NCI-H1092 treated with DMSO at 0.1 percent for 48 hours (cell line): ENCODE results near the gene MVK.
A peak's percentile ranks its signal among the peaks of the same experiment; 100 is the strongest.

Source experiments
- DNase-seq: peaks from one replicate; lab custom pipeline; 2025; lab: John Stamatoyannopoulos, UW

MVK gene

GRCh38 chr12:109566424-109566823, 7.2 kb upstream of the MVK start:
- DNase-seq, result no peak

- no peak for DNase-seq
Measured at GRCh38 chr12:109567296-109567695, 6.3 kb upstream of the MVK start.

- DNase-seq, result no peak
Measured at GRCh38 chr12:109567967-109568366, 5.6 kb upstream of the MVK start.

- DNase-seq, result no peak
Measured at GRCh38 chr12:109568486-109568885, 5.1 kb upstream of the MVK start.

- no peak for DNase-seq
Measured at GRCh38 chr12:109571773-109572505, 1.7 kb upstream of the MVK start.

- no peak for DNase-seq
Measured at GRCh38 chr12:109572506-109572845, 1.1 kb upstream of the MVK start.

- DNase-seq, result peak; percentile 33
Measured at GRCh38 chr12:109573914-109574244, 285 bp downstream of the MVK start.

GRCh38 chr12:109575683-109576082, 2.1 kb downstream of the MVK start:
- no peak for DNase-seq

GRCh38 chr12:109577311-109577710, 3.7 kb downstream of the MVK start:
- DNase-seq, result no peak

- DNase-seq, result no peak
Measured at GRCh38 chr12:109578330-109578927, 4.8 kb downstream of the MVK start.

- no peak for DNase-seq
Measured at GRCh38 chr12:109579639-109580038, 6.0 kb downstream of the MVK start.

- no peak for DNase-seq
Measured at GRCh38 chr12:109580272-109580671, 6.7 kb downstream of the MVK start.

GRCh38 chr12:109580684-109581333, 7.2 kb downstream of the MVK start:
- no peak for DNase-seq

- no peak for DNase-seq
Measured at GRCh38 chr12:109581334-109581691, 7.7 kb downstream of the MVK start.

- DNase-seq, result no peak
Measured at GRCh38 chr12:109581856-109582255, 8.3 kb downstream of the MVK start.

GRCh38 chr12:109582636-109583035, 9.0 kb downstream of the MVK start:
- no peak for DNase-seq

GRCh38 chr12:109583733-109584132, 10.1 kb downstream of the MVK start:
- no peak for DNase-seq

- peak; percentile 34 for DNase-seq
Measured at GRCh38 chr12:109586385-109587296, 13.0 kb downstream of the MVK start.

- no peak for DNase-seq
Measured at GRCh38 chr12:109587921-109588320, 14.3 kb downstream of the MVK start.

- no peak for DNase-seq
Measured at GRCh38 chr12:109588461-109589239, 15.1 kb downstream of the MVK start.

- DNase-seq, result no peak
Measured at GRCh38 chr12:109589240-109589590, 15.6 kb downstream of the MVK start.

- DNase-seq, result no peak
Measured at GRCh38 chr12:109589691-109590245, 16.2 kb downstream of the MVK start.
